ENCODE measurements around the gene C21orf91. TPM values are rescaled to one million over a fixed set of nuclear protein-coding genes. Genes with fewer than 3 reads are reported as not detected.

The C21orf91 gene
- total RNA-seq, 1 experiment from 2014 or later: 30.5 TPM

- POLR2A ChIA-PET: no interaction called here
- Mint-ChIP-seq H3K9me3 (peaks cover 17% of the 10 kb centered on the region), H3K27me3 (ENCODE audit: low read depth) (no peaks in the 10 kb centered on the region), H3K4me3 (0 out of 2 replicates have a peak overlapping the region, but pooled peaks have one; percentile 78), H3K36me3 (peaks cover 7% of the 10 kb centered on the region; the same call in 1 of the 2 replicates), H3K4me1 (peaks cover 41% of the 10 kb centered on the region), H3K27ac (no peak overlapping the region)
- ATAC-seq (no peak), DNase-seq (ENCODE audit: low spot score) (no peak)
- CTCF ChIA-PET: no interaction called here
- TF ChIP-seq MLX (CRISPR knock-in tag; IDR thresholded peaks at IDR 0.05): no peak
- no peak for TF ChIP-seq IRF2 (CRISPR knock-in tag; IDR thresholded peaks at IDR 0.05; ENCODE audit: borderline replicate concordance, low read depth)
- no peak for TF ChIP-seq ZNF232 (CRISPR knock-in tag; IDR thresholded peaks at IDR 0.05)
- TF ChIP-seq FOXJ3 (CRISPR knock-in tag; IDR thresholded peaks at IDR 0.05; ENCODE audit: borderline replicate concordance): no peak
- TF ChIP-seq CREB1 (CRISPR knock-in tag; IDR thresholded peaks at IDR 0.05): no peak
- TF ChIP-seq ZNF671 (CRISPR knock-in tag; IDR thresholded peaks at IDR 0.05): no peak
- no peak for TF ChIP-seq OVOL2 (CRISPR knock-in tag; IDR thresholded peaks at IDR 0.05; ENCODE audit: borderline replicate concordance)
- TF ChIP-seq PRRX2 (CRISPR knock-in tag; IDR thresholded peaks at IDR 0.05): no peak
- TF ChIP-seq EMX1 (CRISPR knock-in tag; IDR thresholded peaks at IDR 0.05): no peak
- TF ChIP-seq NFE2L1 (CRISPR knock-in tag; IDR thresholded peaks at IDR 0.05): no peak
- TF ChIP-seq NFYB (CRISPR knock-in tag; conservative IDR thresholded peaks at IDR 0.05; ENCODE audit: low read depth): no peak
- no peak for TF ChIP-seq ZMAT4 (CRISPR knock-in tag; IDR thresholded peaks at IDR 0.05)
- no peak for TF ChIP-seq ZNF263 (CRISPR knock-in tag; IDR thresholded peaks at IDR 0.05; ENCODE audit: low read depth)
- TF ChIP-seq ZNF317 (CRISPR knock-in tag; IDR thresholded peaks at IDR 0.05; ENCODE audit: borderline replicate concordance, low read depth): no peak
- TF ChIP-seq, protein P1, sequence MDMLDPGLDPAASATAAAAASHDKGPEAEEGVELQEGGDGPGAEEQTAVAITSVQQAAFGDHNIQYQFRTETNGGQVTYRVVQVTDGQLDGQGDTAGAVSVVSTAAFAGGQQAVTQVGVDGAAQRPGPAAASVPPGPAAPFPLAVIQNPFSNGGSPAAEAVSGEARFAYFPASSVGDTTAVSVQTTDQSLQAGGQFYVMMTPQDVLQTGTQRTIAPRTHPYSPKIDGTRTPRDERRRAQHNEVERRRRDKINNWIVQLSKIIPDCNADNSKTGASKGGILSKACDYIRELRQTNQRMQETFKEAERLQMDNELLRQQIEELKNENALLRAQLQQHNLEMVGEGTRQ (CRISPR knock-in tag; IDR thresholded peaks at IDR 0.05): no peak
Measured at GRCh38 chr21:17821121-17821520, 2.0 kb upstream of the C21orf91 start.

DNA sequence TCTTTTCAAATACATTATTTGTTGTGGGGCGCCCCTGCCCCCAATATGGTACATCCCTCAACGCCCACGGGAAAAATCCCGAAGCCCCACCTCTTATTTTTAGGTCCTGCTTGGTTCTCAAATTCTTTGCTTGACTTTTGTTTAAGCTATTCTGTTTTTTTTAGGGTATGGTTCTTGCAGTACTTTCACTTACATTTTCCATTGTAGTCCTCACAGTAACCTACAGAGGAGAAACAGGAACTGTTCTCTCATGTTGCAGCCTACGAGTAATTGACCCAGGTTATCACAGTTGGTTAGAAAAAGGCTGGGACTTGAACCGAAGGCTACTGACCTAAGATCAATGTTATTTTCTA, 697 bp upstream of the C21orf91 start:
- TF ChIP-seq ZSCAN18 (CRISPR knock-in tag; IDR thresholded peaks at IDR 0.05): no peak
- TF ChIP-seq SOX15 (CRISPR knock-in tag; IDR thresholded peaks at IDR 0.05): no peak
- no peak for TF ChIP-seq GABPB1 (CRISPR knock-in tag; IDR thresholded peaks at IDR 0.05)
- no peak for TF ChIP-seq NFE2L1 (CRISPR knock-in tag; IDR thresholded peaks at IDR 0.05)
- TF ChIP-seq, protein P2, sequence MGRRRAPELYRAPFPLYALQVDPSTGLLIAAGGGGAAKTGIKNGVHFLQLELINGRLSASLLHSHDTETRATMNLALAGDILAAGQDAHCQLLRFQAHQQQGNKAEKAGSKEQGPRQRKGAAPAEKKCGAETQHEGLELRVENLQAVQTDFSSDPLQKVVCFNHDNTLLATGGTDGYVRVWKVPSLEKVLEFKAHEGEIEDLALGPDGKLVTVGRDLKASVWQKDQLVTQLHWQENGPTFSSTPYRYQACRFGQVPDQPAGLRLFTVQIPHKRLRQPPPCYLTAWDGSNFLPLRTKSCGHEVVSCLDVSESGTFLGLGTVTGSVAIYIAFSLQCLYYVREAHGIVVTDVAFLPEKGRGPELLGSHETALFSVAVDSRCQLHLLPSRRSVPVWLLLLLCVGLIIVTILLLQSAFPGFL (CRISPR knock-in tag; IDR thresholded peaks at IDR 0.05; ENCODE audit: borderline replicate concordance): no peak
- Mint-ChIP-seq H3K9me3 (peaks cover 4% of the 10 kb centered on the region), H3K27me3 (ENCODE audit: low read depth) (no peaks in the 10 kb centered on the region), H3K4me3 (peak overlapping the region; percentile 78), H3K27ac (peak overlapping the region; percentile 89), H3K36me3 (peaks cover 12% of the 10 kb centered on the region), H3K4me1 (peaks cover 41% of the 10 kb centered on the region)
- POLR2A ChIA-PET: no interaction called here
- CTCF ChIA-PET: no interaction called here
- ATAC-seq (peak; percentile 13), DNase-seq (ENCODE audit: low spot score) (no peak)
